ENCODE data around the gene TMEM120A.
"Not testable (repeated sequence)": the region's sequence is repeated elsewhere in the genome, so short reads cannot be mapped to it uniquely, and the experiment has no call there.

Gene TMEM120A

DNA sequence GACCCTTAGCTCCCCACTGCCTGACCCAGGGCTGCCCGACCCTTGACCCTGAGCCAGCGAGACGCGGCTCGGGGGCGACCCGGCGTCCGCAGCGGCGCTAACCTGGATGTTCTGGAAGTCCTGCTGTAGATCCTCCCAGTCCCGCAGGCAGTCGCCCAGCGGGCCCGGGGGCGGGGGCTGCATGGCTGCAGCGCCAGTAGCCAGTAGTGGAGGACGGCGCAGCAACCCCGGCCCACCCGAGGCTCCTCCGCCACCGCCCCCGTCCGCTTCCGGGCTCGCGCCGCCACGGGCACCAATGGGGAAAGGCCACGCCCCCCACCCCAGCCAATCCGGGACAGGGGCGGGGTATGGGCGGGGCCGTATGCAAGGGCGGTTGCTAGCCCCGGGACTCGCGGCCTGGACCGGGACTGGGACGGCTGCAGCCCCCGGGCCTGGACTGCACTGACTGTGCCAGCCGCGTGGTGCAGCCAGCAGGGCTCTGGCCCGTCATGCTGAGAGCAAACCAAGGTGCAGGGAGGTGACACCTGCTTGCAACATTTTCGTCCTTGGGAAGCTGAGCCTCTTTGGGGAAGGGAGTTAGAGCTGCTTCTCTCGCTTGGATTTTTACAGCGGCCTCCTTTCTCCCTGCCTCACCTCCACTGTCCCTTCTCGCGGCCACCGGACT lies at the start of gene TMEM120A:
TSS of gene TMEM120A (minus strand) at position 208 of the 664 bp plus-strand sequence. CDS start at position 183, 25 bp downstream.
- DNase-seq: peak; percentile 95

DNA sequence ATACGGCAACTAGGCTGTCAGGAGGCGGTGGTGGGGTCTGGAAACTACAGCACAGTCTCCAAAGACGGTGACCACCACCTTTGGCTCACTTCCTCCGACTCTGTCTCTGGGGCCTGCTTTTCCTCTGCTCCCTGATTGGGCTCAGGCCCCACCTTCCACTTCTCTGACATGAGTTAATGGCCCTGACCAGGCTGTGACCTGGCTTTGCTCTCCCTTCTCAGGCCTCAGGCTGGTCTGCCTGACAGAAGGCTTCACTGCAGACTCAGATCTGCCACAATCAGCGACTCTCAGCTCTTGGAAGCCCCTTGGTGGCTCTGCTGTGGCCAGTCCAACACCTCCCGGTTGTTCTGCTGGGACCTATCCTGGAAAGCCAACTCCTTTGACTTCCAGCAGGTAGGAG lies 45.7 kb upstream of the TMEM120A start:
- DNase-seq: no peak

DNA sequence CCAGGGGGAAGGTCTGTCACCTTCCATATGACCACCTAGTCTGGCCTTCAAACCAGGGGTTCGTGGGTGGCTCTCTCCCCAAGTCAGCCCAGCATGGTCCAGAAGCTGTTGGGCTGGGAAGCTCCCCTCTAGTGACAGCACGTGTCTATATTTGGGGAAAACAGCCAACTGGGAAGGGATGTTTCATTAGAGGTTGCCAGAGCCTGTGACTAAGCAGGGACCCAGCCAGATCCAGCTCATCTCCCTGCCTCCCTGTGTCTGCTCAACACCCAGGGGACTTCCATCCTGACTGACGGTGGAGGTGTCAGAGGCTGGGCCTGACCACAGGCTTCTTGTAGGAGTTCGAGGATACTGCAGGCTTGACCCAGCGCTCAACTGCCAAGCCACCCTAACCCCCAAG lies 42.9 kb upstream of the TMEM120A start:
- no peak for DNase-seq

DNA sequence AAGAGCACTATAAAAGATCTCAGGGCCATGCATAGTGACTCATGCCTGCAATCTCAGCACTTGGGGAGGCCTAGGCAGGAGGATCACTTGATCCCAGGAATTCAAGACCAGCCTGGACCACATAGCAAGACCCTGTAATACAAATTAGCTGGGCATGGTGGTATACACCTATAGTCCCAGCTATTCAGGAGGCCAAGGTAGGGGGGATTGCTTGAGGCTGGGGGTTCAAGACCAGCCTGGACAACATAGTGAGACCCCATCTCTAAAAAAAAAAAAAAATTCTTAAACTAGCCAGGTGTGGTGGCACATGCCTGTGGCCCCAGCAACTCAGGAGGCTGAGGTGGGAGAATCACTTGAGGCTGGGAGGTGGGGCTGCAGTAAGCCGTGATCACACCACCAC lies 37.6 kb upstream of the TMEM120A start:
- no peak for DNase-seq

DNA sequence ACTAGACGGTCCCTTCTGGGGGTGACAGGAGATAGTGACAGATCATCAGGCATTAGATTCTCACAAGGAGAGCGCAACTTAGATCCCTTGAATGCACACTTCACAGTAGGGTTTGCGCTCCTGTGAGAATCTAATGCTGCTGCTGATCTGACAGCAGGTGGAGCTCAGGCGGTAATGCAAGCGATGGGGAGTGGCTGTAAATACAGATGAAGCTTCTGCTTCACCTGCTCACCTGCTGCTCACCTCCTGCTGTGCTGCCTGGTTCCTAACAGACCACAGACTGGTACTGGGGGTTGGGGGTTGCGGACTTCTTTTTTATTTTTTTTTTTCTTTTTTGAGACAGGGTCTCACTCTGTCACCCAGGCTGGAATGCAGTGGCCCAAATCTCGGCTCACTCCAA lies 35.3 kb upstream of the TMEM120A start:
- not testable (repeated sequence) for DNase-seq

DNA sequence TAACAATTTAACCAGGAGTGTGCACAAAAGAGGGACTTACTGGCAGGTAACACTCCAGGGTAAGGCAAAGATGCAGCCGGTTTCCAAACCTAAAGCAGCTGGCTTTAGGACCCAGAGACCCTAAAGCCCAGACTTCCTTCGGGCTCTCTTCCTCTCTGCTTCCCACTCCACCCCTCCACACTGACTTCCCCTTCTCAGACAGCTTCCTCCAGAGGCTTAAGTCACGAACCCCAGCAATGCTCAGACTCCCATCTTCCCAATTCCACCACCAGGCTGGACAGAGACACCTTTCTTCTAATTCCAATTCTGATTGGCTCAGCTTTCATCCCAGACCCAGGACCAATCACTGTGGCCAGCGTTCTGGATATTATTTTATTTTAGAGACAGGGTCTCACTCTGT lies 28.6 kb upstream of the TMEM120A start:
- no peak for DNase-seq

DNA sequence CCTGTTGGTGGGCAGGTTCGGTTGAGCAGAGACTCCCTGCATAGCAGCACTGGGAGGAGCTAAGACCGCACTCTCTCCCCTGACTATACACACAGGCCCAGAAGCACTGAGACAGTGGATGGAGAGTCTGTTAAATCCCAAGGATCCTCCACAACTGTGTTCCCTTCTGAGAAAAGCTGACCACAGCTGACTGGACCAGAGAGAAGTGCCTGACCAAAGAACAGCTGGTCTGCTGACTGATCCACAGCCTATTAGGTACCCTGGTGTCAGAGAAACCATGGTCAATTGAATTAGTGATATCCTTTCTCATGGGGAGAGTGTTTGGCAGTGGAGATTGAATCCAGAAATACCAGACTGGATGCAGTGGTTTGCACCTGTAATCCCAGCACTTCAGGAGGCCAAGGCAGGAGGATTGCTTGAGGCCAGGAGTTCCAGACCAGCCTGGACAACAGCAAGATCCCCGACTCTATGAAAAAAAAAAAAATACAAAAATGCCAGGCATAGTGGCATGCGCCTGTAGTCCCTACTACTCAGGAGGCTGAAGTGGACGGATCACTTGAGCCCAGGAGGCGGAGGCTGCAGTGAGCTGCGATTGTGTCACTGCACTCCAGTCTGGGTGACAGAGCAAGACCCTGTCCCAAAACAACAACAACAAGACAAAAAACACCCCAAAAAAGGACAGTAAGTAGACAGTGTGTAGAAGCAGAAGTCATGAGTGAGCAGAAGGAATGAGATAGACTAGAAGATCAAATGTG lies 27.8 kb upstream of the TMEM120A start:
- DNase-seq: no peak

DNA sequence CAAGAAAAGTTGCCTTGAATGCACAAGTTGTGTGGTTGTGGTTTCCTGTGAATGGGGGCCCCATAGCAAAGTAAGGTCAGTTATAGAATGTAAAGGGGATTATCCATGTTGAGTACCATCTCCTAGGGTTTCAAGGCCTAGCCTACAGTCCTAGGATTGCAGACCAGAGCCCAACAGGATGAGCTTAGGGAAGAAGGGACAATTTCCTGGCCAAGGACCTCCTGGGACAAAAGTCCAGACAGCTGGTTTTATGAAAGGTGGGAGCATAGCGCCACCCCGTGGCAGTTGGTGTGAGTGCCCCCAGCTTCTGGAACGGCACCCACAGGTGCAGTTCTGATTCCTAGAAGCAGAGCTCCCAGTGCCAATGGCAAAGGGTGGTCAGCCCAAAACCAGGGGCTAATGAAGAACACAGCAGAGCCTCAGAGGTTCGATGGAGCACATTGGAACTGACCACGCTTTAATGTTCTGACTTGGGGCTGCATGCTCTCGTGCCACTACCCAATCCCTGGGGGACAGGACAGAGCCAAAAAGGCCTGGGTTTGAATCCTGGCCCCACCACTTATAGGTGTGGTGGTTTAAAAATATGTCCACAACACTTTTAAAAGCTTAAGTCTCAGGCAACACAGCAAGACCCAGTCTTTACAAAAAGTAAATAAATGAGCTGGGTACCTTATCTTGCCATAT lies 25.8 kb upstream of the TMEM120A start:
- DNase-seq: peak; percentile 70

DNA sequence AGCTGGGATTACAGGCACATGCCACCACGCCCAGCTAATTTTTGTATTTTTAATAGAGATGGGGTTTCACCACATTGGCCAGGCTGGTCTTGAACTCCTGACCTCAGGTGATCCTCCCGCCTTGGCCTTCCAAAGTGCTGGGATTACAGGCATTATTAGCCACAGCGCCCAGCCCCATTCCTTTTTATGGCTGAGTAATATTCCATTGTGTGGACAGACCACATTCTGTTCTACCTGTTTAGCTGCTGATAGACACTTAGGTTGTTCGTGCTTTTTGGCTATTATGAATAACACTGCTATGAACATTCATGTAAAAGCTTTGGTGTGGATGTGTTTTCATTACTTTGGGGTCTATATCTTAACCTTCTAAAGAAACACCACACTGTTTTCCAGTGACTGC lies 24.1 kb upstream of the TMEM120A start:
- DNase-seq: not testable (repeated sequence)

DNA sequence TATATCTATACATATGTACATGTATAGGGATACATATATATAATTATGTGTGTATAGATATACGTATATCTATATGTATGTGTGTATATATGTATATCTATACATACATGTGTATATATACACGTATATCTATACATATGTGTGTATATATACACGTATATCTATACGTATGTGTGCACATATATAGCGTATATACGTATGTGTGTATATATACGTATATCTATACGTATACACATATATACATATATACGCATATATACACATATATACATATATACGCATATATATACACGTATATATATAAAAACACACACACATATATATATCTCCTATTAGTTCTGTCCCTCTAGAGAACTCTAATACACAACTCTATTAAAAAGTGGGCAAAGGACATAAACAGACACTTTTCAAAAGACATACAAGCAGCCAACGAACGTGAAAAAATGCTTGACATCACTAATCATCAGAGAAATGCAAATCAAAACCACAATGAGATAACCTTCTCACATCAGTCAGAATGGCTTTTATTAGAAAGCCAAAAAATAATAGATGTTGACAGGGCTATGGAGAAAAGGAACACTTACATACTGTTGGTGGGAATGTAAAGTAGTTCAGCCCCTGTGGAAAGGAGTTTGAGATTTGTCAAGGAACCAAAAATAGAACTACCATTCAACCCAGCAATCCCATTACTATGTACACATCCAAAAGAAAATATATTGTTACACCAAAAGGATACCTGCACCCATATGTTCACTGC lies 22.0 kb upstream of the TMEM120A start:
- no peak for DNase-seq

DNA sequence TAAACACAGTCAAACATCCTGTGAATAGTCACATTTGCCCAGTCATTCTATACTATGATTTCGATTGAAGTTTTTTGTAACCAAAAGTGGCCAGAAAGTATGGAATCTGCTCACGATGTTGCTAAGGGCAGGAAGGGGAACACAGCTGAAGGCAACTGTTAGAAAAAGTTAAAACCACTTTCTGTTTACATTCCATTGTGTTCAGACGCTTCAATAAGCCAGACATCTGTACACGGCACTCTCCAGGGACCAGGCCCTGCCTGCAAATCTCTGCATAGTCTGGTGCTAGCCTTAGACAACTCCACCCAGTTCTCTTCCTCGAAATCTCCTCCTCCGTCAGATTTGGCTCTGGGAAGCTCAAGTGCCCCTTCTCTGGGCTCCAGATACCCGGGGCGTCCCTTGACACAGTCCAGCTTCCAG lies 17.1 kb upstream of the TMEM120A start:
- no peak for DNase-seq

DNA sequence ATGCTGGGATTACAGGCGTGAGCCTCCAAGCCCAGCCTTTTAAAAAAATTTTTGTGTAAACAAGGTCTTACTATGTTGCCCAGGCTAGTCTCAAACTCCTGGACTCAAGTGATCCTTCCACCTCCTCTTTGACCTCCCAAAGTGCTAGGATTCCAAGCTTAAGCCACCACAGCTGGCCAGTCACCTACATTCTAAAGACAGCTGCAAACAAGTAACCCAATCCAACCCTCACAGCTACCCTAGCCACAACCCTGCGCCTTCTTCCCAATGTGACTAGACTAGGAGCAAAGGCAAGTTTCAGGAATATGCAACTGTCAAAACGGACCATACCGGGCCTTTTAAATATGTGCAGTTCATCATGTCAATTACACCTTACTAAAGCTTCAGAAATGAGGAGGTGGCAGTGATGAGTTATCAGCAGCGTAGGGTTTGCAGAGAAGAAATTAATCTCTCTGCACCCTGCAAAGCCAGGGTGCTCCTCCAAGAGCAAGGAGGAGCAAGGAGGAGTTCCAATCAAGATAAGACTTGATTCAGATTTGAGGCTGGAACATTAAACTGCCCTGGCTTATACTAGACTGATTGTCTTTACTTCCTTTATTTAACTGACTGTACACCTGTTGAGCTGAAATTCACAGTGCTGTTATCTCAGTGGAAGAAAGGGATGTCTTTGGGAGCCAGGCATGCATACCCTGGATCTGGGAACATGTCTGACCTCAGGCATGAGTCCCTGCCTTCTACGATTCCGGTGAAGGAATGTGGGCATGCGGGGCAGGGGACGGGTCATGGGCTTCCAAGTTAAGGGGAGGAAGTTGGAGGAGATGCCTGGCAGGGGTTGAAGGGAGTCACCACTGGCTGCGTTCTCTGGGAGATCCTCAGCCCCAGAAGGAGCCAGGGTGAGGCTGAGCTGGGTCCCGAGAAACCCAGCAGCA lies 15.5 kb upstream of the TMEM120A start:
- no peak for DNase-seq

DNA sequence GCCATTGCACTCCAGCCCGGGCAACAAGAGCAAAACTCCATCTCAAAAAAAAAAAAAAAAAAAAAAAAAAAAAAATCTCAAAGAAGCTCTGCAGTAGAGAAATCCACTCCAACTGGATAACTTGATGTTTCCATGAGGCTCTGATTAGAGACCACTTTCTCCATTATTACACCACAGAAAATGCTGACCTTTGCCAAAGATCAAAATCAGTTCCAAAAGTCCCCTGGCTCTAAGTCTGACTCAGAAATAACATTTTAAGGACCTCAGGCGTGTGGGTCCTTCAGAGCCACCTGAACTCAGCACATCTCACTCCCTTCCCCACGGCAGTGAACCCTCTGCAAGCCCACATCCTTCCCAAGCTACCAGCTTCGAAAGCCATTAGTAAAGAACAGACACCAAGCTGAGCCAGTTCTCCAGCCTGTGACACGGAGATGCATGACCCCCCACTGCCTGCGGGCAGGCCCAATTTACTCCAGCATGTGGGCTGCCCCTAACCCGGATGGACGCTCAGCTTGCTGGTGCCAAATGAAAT lies 13.8 kb upstream of the TMEM120A start:
- no peak for DNase-seq

DNA sequence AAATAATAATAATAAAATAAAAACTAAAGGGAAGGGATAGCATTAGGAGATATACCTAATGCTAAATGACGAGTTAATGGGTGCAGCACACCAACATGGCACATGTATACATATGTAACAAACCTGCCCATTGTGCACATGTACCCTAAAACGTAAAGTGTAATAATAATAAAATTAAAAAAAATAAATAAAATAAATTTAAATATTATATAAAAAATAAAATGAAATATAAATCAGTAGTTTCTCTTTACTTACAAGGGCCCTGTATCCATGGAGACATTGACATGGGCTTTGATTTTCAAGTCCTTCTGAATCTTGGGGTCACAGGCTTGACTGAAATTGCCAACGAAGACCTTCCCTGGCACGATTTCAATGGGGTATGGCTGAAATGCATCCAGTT lies 10.6 kb upstream of the TMEM120A start:
- not testable (repeated sequence) for DNase-seq

DNA sequence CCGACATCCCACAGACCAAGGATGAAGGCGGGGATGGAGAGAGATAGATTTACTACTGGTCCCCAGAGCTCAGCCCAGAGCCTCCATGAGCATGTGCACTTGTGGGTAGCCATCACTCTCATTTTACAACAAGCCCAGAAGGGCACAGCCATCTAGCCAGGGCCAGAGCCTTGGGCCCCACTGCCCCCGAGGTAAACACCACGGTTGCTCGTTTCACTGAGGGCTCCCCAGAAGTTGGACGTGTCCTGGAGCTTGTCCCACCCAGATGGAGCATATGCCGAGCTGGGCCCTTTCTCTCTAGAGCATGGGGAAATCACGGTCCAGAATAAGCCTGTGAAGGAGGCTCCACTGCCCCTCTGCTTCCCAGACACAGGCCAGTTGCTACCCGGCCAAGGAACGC lies 9.0 kb upstream of the TMEM120A start:
- no peak for DNase-seq

DNA sequence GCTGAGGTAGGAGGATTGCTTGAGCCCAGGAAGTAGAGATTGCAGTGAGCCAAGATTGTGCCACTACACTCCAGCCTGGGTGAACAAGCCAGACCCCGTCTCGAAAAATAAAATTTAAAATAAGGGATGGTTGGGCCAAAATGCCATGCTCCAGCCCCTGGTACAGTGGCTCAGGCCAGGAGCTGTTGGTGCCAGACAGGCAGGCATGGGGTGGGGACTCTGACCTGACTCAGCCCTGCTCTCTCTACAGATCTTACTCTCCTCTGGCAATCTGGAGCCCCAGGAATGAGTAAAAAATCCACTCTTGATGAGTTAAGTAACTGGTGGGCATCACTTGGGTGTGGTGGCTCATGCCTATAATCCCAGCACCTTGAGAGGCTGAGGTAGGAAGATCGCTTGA lies 8.4 kb upstream of the TMEM120A start:
- no peak for DNase-seq

DNA sequence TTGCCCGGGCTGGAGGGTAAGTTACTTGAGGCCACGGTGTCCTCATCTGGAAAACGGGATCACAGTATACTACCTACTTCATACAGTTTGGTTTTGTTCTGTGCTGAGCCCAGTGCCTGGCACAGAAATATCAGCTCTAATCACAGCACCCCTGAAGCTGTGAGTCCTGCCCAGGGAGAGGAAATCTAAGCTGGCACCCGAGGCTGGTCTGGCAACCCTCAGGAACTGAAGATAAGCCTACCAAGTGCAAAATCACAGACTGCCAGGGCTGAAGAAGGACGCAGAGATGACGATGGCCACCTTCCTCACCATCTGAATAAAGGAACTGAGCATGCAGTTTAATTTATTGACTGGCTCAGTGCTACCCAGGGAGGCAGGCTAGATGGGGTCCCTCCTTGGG lies 7.7 kb upstream of the TMEM120A start:
- no peak for DNase-seq

DNA sequence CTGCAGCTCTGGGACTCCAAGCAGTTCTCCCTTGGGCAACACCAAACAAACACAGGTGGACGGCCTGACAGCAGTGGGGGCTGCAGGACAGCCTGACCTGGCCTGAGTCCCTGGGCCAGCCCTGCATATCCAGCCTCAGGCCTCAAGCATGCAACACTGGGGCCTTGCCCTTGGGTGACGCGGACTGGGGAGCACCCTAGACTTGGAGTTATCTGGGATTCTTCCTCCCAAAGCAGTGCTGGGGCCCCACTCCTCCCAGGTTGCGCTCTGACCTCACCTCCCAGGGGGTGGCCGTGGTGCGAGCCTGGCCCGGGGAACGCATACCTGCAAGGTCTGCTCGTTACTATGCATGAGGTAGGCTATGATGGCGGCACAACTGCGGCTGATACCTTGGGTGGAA lies 6.2 kb upstream of the TMEM120A start:
- no peak for DNase-seq

DNA sequence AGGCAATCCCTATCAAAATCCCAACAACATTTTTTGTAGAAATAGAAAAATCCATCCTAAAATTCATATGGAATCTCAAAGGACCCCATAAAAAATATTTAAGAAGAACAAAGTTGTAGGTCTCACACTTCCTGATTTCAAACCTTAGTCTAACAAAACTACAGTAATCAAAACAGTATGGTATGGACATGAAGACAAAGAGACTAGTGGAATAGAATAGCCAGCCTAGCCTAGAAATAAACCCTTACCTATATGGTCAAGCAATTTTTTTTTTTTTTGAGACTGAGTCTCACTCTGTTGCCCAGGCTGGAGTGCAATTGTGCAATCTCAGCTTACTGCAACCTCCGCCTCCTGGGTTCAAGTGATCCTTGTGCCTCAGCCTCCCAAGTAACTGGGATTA lies 3.6 kb upstream of the TMEM120A start:
- no peak for DNase-seq

DNA sequence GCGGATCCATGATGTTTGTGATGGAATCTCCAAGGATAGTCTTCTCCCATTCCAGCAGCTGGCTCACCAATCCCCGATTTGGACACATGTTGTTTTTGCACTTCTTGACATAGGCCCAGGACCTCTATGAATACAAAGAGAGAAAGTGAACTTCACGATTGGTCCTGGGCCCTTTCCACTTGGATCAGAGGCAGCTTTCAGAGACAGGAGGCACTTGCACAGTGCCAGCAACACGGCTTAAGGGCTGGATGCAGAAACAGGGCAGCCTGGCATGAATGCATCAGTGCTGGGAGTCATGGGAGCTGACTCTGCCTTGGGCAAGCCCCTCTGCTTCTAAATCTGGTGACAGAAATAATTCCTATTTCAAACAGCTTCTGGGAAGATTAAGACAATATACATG lies 2.1 kb upstream of the TMEM120A start:
- DNase-seq: no peak

DNA sequence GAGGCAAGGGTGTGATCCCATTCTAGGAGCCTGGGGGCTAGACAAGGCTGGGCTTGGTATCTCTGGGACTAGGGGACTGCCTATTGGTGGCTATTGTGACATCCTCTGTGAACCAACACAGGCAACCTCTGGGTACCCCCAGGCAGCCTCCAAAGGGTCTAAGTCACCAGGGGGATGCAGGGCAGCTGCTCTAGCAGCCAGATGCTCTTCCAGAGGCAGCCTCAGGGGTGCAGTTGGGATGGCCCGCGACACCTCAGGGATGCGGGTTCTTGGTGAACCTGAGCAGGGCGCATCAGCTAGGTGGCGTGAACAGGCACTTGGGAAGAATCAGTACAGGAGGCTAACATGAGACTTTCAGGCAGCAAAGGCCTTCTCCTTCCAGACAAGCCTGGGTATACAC lies 1.6 kb upstream of the TMEM120A start:
- DNase-seq: no peak

DNA sequence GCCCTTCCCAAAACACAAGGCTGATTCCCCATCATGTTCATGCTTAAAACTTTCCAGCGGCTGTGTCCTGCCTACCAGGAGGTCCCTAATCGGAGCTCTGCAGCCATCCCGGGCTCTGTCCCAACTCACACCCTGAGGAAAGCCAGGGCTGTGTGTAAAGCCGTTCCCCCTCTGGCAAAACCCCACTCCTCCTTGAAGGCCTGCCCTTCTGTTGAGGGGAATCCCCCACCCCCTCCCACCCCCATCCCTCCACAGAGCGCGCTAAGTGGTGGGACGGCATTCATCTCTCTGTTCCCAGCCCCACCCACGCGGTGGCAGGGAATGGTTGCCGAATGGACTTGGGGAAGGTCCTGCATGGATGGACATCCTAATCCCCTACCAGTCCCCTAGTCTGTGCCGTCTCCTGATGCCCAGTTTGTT lies 667 bp upstream of the TMEM120A start:
- no peak for DNase-seq
